ENCODE measurements around the gene PCGF1.

The PCGF1 gene

GRCh38 chr2:74515271-74515980 lies 7.9 kb upstream of the PCGF1 start:
- peak in 1 of 2 experiments; percentile 62 for DNase-seq
- TF ChIP-seq GATA1 (IDR thresholded peaks at IDR 0.05; ENCODE audit: low read depth, low read length), result no peak
- TF ChIP-seq POLR2A (IDR thresholded peaks at IDR 0.05; ENCODE audit: low read length), result no peak

- TF ChIP-seq POLR2A (IDR thresholded peaks at IDR 0.05; ENCODE audit: low read length) (no peak), GATA1 (IDR thresholded peaks at IDR 0.05; ENCODE audit: low read depth, low read length) (no peak)
- no peak for DNase-seq
Observed at GRCh38 chr2:74514368-74515270, 7.1 kb upstream of the PCGF1 start, which contains the start of gene TLX2. Gene TLX2, plus strand, starts transcription at chr2:74514450. Its CDS starts 357 bp downstream, at chr2:74514807.

GRCh38 chr2:74513605-74514367 lies 6.3 kb upstream of the PCGF1 start:
- TF ChIP-seq GATA1 (IDR thresholded peaks at IDR 0.05; ENCODE audit: low read depth, low read length), result no peak
- DNase-seq, result peak in 1 of 2 experiments; percentile 63

GRCh38 chr2:74512744-74513604 lies 5.5 kb upstream of the PCGF1 start:
- TF ChIP-seq POLR2A (IDR thresholded peaks at IDR 0.05; ENCODE audit: low read length) (no peak), GATA1 (IDR thresholded peaks at IDR 0.05; ENCODE audit: low read depth, low read length) (no peak)
- no peak for DNase-seq

- TF ChIP-seq POLR2A (IDR thresholded peaks at IDR 0.05; ENCODE audit: low read length) (no peak), GATA1 (IDR thresholded peaks at IDR 0.05; ENCODE audit: low read depth, low read length) (no peak)
- no peak for DNase-seq
Observed at GRCh38 chr2:74511104-74511989, 3.9 kb upstream of the PCGF1 start.

GRCh38 chr2:74510272-74510671 lies 2.8 kb upstream of the PCGF1 start:
- TF ChIP-seq GATA1 (IDR thresholded peaks at IDR 0.05; ENCODE audit: low read depth, low read length) (no peak), POLR2A (IDR thresholded peaks at IDR 0.05; ENCODE audit: low read length) (no peak)
- DNase-seq, result no peak

- peak; percentile 52 to 70 for DNase-seq
- TF ChIP-seq GATA1 (IDR thresholded peaks at IDR 0.05; ENCODE audit: low read depth, low read length), result no peak
- no peak for TF ChIP-seq POLR2A (IDR thresholded peaks at IDR 0.05; ENCODE audit: low read length)
Observed at GRCh38 chr2:74507926-74508520, 528 bp upstream of the PCGF1 start.

GRCh38 chr2:74505448-74506246 lies 1.8 kb downstream of the PCGF1 start:
- TF ChIP-seq GATA1 (IDR thresholded peaks at IDR 0.05; ENCODE audit: low read depth, low read length), result no peak
- TF ChIP-seq POLR2A (IDR thresholded peaks at IDR 0.05; ENCODE audit: low read length), result no peak
- no peak for DNase-seq

GRCh38 chr2:74504591-74504990 lies 2.9 kb downstream of the PCGF1 start:
- no peak for TF ChIP-seq GATA1 (IDR thresholded peaks at IDR 0.05; ENCODE audit: low read depth, low read length)
- no peak for TF ChIP-seq POLR2A (IDR thresholded peaks at IDR 0.05; ENCODE audit: low read length)
- DNase-seq, result no peak

GRCh38 chr2:74503506-74504475 lies 3.7 kb downstream of the PCGF1 start:
- no peak for DNase-seq
- TF ChIP-seq GATA1 (IDR thresholded peaks at IDR 0.05; ENCODE audit: low read depth, low read length), result no peak
- TF ChIP-seq POLR2A (IDR thresholded peaks at IDR 0.05; ENCODE audit: low read length), result no peak

Data from erythroblast (primary cell).